ENCODE results near the gene RNPS1. TPM values are rescaled to one million over a fixed set of nuclear protein-coding genes. Genes with fewer than 3 reads are reported as not detected.

RNPS1 gene
- total and polyA plus RNA-seq, 9 of the 15 experiments (the other 6 are each of a cell fraction or from before 2014, with no cell fraction given) = 44.9 to 338 (median 202) TPM

DNA sequence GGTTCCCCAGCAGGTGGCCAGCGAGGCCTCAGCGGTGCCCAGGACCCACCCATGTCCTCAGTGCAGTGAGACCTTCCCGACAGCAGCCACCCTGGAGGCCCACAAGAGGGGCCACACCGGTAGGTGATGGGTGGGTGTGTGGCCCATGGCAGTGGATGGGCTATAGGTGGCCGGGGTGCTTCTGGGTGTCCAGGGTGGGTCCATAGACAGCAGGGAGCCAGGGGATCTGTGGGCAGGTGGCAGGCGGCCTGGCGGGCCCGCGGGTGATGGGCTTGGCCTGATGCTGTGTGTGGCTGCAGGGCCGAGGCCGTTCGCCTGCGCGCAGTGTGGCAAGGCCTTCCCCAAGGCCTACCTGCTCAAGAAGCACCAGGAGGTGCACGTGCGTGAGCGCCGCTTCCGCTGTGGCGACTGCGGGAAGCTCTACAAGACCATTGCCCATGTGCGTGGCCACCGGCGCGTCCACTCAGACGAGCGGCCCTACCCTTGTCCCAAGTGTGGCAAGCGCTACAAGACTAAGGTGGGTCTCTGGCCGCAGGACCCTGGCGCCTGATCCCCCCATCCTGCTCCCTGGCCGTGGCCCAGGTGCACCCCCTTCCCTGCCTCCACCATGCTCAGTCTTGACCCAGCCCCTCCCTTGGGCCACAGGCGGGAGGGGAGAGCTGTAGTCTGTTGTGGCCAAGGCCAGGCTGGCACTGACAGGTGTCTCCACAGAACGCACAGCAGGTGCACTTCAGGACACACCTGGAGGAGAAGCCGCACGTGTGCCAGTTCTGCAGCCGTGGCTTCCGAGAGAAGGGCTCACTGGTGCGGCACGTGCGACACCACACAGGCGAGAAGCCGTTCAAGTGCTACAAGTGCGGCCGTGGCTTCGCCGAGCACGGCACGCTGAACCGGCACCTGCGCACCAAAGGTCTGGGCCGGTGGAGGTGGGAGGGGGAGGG lies 33.8 kb downstream of the RNPS1 start (continued):
- no peak for TF ChIP-seq ZNF347 (CRISPR knock-in tag; IDR thresholded peaks at IDR 0.05; ENCODE audit: low read depth)
- TF ChIP-seq POLR2AphosphoS2 (IDR thresholded peaks at IDR 0.05; ENCODE audit: low read length) = 0 out of 2 replicates have a peak, but pooled peaks have one; percentile 7
- TF ChIP-seq, protein P1, sequence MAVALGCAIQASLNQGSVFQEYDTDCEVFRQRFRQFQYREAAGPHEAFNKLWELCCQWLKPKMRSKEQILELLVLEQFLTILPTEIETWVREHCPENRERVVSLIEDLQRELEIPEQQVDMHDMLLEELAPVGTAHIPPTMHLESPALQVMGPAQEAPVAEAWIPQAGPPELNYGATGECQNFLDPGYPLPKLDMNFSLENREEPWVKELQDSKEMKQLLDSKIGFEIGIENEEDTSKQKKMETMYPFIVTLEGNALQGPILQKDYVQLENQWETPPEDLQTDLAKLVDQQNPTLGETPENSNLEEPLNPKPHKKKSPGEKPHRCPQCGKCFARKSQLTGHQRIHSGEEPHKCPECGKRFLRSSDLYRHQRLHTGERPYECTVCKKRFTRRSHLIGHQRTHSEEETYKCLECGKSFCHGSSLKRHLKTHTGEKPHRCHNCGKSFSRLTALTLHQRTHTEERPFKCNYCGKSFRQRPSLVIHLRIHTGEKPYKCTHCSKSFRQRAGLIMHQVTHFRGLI (CRISPR knock-in tag; IDR thresholded peaks at IDR 0.05) = no peak
- TF ChIP-seq BACH1 (tag; IDR thresholded peaks at IDR 0.05) = no peak
- no peak for TF ChIP-seq CEBPB (tag; IDR thresholded peaks at IDR 0.05)
- TF ChIP-seq, protein P2, sequence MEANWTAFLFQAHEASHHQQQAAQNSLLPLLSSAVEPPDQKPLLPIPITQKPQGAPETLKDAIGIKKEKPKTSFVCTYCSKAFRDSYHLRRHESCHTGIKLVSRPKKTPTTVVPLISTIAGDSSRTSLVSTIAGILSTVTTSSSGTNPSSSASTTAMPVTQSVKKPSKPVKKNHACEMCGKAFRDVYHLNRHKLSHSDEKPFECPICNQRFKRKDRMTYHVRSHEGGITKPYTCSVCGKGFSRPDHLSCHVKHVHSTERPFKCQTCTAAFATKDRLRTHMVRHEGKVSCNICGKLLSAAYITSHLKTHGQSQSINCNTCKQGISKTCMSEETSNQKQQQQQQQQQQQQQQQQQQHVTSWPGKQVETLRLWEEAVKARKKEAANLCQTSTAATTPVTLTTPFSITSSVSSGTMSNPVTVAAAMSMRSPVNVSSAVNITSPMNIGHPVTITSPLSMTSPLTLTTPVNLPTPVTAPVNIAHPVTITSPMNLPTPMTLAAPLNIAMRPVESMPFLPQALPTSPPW (CRISPR knock-in tag; IDR thresholded peaks at IDR 0.05) = no peak
- TF ChIP-seq POLR2G (IDR thresholded peaks at IDR 0.05; ENCODE audit: low read depth, low read length) = peak; percentile 71
- TF ChIP-seq RBM14 (IDR thresholded peaks at IDR 0.05; ENCODE audit: borderline replicate concordance, insufficient read depth, low read depth, low read length) = no peak
- TF ChIP-seq NEUROD1 (IDR thresholded peaks at IDR 0.05; ENCODE audit: borderline replicate concordance, low read depth, low read length, partially characterized antibody) = no peak
- 0 out of 2 replicates have a peak, but pooled peaks have one; percentile 17 for TF ChIP-seq POLR2A (conservative IDR thresholded peaks at IDR 0.05)
- TF ChIP-seq, protein P3, sequence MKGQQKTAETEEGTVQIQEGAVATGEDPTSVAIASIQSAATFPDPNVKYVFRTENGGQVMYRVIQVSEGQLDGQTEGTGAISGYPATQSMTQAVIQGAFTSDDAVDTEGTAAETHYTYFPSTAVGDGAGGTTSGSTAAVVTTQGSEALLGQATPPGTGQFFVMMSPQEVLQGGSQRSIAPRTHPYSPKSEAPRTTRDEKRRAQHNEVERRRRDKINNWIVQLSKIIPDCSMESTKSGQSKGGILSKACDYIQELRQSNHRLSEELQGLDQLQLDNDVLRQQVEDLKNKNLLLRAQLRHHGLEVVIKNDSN (CRISPR knock-in tag; IDR thresholded peaks at IDR 0.05) = no peak

All from K562 (cell line).